A673 (cell line): ENCODE results near the gene C1QB. TPM values are rescaled to one million over a fixed set of nuclear protein-coding genes. Genes with fewer than 3 reads are reported as not detected.

Experiments used
- BruUV-seq: library from RNA; stranded (reverse); fragments of 400-500 nt; replicated peaks from 2 replicates; lab custom pipeline; 2021; lab: Mats Ljungman, UMichigan
- CTCF ChIA-PET: fragments of 300-600 bp; sonication (Branson Sonifier 250); formaldehyde crosslinking; loops from one replicate; lab custom pipeline; 2022; ENCODE audit warnings: antibody characterized with exemption; lab: Charles Lee
- POLR2A ChIA-PET: fragments of 300-600 bp; sonication (Branson Sonifier 250); formaldehyde crosslinking; loops from one replicate; lab custom pipeline; 2022; ENCODE audit warnings: antibody characterized with exemption; ENCODE audit not compliant: low non-redundant PET; lab: Charles Lee
- DNase-seq: peaks from one replicate; pipeline ENCODE4 v3.0.0-alpha.2; 2015; ENCODE audit warnings: low spot score
- H3K27ac ChIP-seq: fragments of 200-600 bp; sonication (generic); 2 replicates; pipeline ENCODE4 v1.5.1; 2016; ENCODE audit warnings: mixed run types, low read depth, mild to moderate bottlenecking, mixed read lengths, antibody characterized with exemption, low read length; ENCODE audit not compliant: poor library complexity, severe bottlenecking
- H3K27me3 ChIP-seq: fragments of 200-600 bp; sonication (generic); replicated peaks from 2 replicates; pipeline ENCODE4 v1.6.1; 2017; ENCODE audit warnings: mixed run types, low read depth, mild to moderate bottlenecking, mixed read lengths, antibody characterized with exemption, low read length; ENCODE audit not compliant: insufficient read depth, poor library complexity
- H3K36me3 ChIP-seq: fragments of 200-600 bp; sonication (generic); 2 replicates; pipeline ENCODE4 v1.6.1; 2016; ENCODE audit warnings: mixed run types, mild to moderate bottlenecking, mixed read lengths, antibody characterized with exemption, low read length; ENCODE audit not compliant: insufficient read depth, poor library complexity, severe bottlenecking
- H3K4me1 ChIP-seq: fragments of 200-600 bp; sonication (generic); 2 replicates; pipeline ENCODE4 v1.6.1; 2017; ENCODE audit warnings: mixed run types, mild to moderate bottlenecking, mixed read lengths, antibody characterized with exemption, low read length; ENCODE audit not compliant: insufficient read depth, poor library complexity, severe bottlenecking
- H3K4me3 ChIP-seq: fragments of 200-600 bp; sonication (generic); 2 replicates; pipeline ENCODE4 v1.5.1; 2016; ENCODE audit warnings: low read depth, mixed run types, mild to moderate bottlenecking, mixed read lengths, low read length; ENCODE audit not compliant: poor library complexity, severe bottlenecking
- H3K9me3 ChIP-seq: fragments of 200-600 bp; sonication (generic); 2 replicates; pipeline ENCODE4 v1.6.1; 2016; ENCODE audit warnings: mixed run types, low read depth, mild to moderate bottlenecking, mixed read lengths, antibody characterized with exemption, low read length; ENCODE audit not compliant: poor library complexity, severe bottlenecking
- EZH2 ChIP-seq: fragments of 200-600 bp; sonication (generic); IDR thresholded peaks from 2 replicates; pipeline ENCODE4 v1.6.1; 2017; ENCODE audit warnings: borderline replicate concordance, low read depth, mild to moderate bottlenecking, mixed read lengths, antibody characterized with exemption, low read length; ENCODE audit not compliant: poor library complexity, severe bottlenecking
- intact Hi-C: fragments of 100-400 bp; cut with micrococcal nuclease; formaldehyde crosslinking; loops from one replicate; pipeline ENCODE4 v1.10.0; 2022; ENCODE audit not compliant: unreplicated experiment
- total RNA-seq: library from RNA; stranded (reverse); gene quantifications from 2 replicates; pipeline ENCODE4 v1.2.3, GENCODE V29; 2021
- TF ChIP-seq, protein P1 (sequence below): fragments of 300-800, 200-600 bp; sonication (generic); conservative IDR thresholded peaks from 2 replicates; pipeline ENCODE4 v1.5.1; 2017; ENCODE audit warnings: low read depth, mild to moderate bottlenecking, antibody characterized with exemption, low read length, moderate library complexity, mixed read lengths

The C1QB gene
- total RNA-seq, 1 experiment from 2014 or later: not detected

DNA sequence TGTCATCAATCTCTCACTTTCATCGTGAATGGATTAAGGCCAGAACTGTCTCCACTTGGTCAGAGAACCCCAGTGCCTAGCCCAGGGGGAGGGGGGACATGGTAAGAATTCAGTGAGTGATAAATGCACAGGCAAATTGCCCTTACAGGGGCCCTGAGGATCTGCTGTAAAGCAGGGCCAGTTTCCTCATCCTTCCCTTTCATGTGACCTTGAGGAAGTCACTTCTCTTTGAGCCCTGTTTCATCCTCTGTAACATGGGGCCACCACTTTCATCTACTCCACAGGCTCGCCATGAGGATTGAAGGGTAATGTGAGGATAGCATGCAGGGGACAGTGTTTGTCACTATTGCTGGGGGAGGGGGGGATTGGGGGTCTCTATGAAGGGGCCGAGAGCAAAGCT lies 44.7 kb upstream of the C1QB start:
- Histone ChIP-seq H3K36me3 (no peaks in the 10 kb centered on the region), H3K4me1 (no peaks in the 10 kb centered on the region), H3K4me3 (no peak overlapping the region), H3K9me3 (no peaks in the 10 kb centered on the region), H3K27me3 (peaks cover 94% of the 10 kb centered on the region), H3K27ac (no peak overlapping the region)
- no peak for DNase-seq
- ChIA-PET CTCF (no interaction called here), POLR2A (no interaction called here)
- TF ChIP-seq, protein P1, sequence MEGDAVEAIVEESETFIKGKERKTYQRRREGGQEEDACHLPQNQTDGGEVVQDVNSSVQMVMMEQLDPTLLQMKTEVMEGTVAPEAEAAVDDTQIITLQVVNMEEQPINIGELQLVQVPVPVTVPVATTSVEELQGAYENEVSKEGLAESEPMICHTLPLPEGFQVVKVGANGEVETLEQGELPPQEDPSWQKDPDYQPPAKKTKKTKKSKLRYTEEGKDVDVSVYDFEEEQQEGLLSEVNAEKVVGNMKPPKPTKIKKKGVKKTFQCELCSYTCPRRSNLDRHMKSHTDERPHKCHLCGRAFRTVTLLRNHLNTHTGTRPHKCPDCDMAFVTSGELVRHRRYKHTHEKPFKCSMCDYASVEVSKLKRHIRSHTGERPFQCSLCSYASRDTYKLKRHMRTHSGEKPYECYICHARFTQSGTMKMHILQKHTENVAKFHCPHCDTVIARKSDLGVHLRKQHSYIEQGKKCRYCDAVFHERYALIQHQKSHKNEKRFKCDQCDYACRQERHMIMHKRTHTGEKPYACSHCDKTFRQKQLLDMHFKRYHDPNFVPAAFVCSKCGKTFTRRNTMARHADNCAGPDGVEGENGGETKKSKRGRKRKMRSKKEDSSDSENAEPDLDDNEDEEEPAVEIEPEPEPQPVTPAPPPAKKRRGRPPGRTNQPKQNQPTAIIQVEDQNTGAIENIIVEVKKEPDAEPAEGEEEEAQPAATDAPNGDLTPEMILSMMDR: no peak
- no peak for TF ChIP-seq EZH2
- intact Hi-C loops: no loop called here
- no TSS peak for BruUV-seq

DNA sequence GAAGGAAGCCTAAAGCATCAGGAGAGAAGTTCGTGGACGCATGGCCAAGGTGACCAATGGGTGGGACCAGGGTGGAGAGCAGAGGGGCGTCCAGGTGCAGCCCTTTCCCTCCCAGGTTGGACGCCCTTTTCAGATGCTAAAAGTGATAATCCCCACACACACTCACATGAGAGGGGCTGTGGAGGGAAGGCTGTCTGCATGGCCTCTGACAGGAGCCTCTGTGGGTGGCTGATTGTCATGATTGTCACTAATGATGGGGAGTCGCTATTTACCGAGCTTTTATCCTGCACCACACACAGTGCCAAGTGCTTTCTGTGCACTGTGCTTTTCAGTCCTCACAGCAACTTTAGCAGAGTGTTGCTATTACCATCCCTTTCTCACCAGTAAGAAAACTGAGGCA lies 43.7 kb upstream of the C1QB start:
- H3K36me3 ChIP-seq: no peaks in the 10 kb centered on the region

DNA sequence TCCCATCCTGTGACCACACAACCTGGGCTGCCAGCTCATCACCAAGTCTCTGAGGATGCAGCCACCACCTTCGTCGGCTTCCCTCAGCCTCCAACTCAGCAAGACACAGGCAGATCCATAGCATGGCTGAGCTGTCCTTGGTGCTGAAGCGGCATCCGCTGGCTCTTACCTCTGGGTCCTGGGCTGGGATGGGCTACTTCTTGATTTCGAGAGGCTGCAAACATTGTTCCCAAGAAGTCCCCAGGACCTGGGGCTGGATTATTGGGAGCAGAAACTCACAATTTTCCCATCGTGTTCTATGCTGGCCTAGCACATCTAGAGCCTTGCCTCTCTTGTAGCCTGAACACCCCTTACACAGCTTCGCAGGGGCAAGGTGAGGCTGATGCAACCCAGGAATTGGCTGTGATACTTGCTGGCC lies 41.5 kb upstream of the C1QB start:
- TF ChIP-seq, protein P1: no peak
- no peak for TF ChIP-seq EZH2
- Histone ChIP-seq H3K36me3 (no peaks in the 10 kb centered on the region), H3K4me3 (no peak overlapping the region), H3K27ac (no peak overlapping the region), H3K27me3 (peaks cover 87% of the 10 kb centered on the region), H3K4me1 (no peaks in the 10 kb centered on the region), H3K9me3 (no peaks in the 10 kb centered on the region)
- intact Hi-C loops: no loop called here
- no TSS peak for BruUV-seq
- CTCF ChIA-PET: no interaction called here
- peak; percentile 65 for DNase-seq
- POLR2A ChIA-PET: no interaction called here

More for the DNA sequence above, 43.7 kb upstream of the C1QB start:
- POLR2A ChIA-PET: no interaction called here
- H3K9me3 ChIP-seq: no peaks in the 10 kb centered on the region
- TF ChIP-seq, protein P1: no peak
- no peak for TF ChIP-seq EZH2
- peaks cover 90% of the 10 kb centered on the region for H3K27me3 ChIP-seq
- no peak overlapping the region for H3K27ac ChIP-seq
- H3K4me1 ChIP-seq: no peaks in the 10 kb centered on the region
- intact Hi-C loops: no loop called here
- no TSS peak for BruUV-seq
- no peak for DNase-seq
- CTCF ChIA-PET: no interaction called here
- H3K4me3 ChIP-seq: no peak overlapping the region
